SK-N-SH treated with all-trans-retinoic acid at 6 μM for 48 hours (cell line): Measurements from ENCODE around the gene SCO2.

Experiments
- ATAC-seq: fragments of 200-7000 bp; cut with Tn5 transposase; 3 replicates; pipeline ENCODE4 v1.9.1; 2020; ENCODE audit warnings: mild to moderate bottlenecking, moderate library complexity
- ARNTL ChIP-seq: fragments of 450-650 bp; formaldehyde crosslinking; IDR thresholded peaks from 2 replicates; pipeline ENCODE4 v1.5.0; 2020; ENCODE audit warnings: low read depth, mild to moderate bottlenecking, moderate library complexity, borderline replicate concordance
- BACH2 ChIP-seq: fragments of 250-450 bp; sonication (Bioruptor Pico); IDR thresholded peaks from 2 replicates; pipeline ENCODE4 v1.9.0; 2021; ENCODE audit warnings: mild to moderate bottlenecking, borderline replicate concordance
- CSDC2 ChIP-seq: fragments of 250-450 bp; sonication (Bioruptor Pico); IDR thresholded peaks from 2 replicates; pipeline ENCODE4 v1.5.0; 2020; ENCODE audit warnings: mild to moderate bottlenecking, moderate library complexity
- ESRRG ChIP-seq: fragments of 250-450 bp; sonication (Bioruptor Pico); IDR thresholded peaks from 2 replicates; pipeline ENCODE4 v1.6.1; 2021; ENCODE audit warnings: mild to moderate bottlenecking
- GLIS3 ChIP-seq: fragments of 250-450 bp; sonication (Bioruptor Pico); IDR thresholded peaks from 2 replicates; pipeline ENCODE4 v1.5.0; 2020; ENCODE audit warnings: mild to moderate bottlenecking, moderate library complexity
- ISL1 ChIP-seq: fragments of 250-450 bp; sonication (Bioruptor Pico); IDR thresholded peaks from 2 replicates; pipeline ENCODE4 v2.1.2; 2022; ENCODE audit warnings: mild to moderate bottlenecking, moderate library complexity
- OSR1 ChIP-seq: fragments of 250-450 bp; sonication (Bioruptor Pico); IDR thresholded peaks from 2 replicates; pipeline ENCODE4 v1.8.0; 2022; ENCODE audit warnings: moderate library complexity, mild to moderate bottlenecking, inconsistent platforms
- PPARA ChIP-seq: fragments of 250-450 bp; sonication (Bioruptor Pico); IDR thresholded peaks from 2 replicates; pipeline ENCODE4 v1.5.0; 2020; ENCODE audit warnings: mild to moderate bottlenecking, borderline replicate concordance
- RARB ChIP-seq: fragments of 250-450 bp; sonication (Bioruptor Pico); IDR thresholded peaks from 2 replicates; pipeline ENCODE4 v1.8.0; 2021; ENCODE audit warnings: mild to moderate bottlenecking, moderate library complexity
- SNAI2 ChIP-seq: fragments of 250-450 bp; sonication (Bioruptor Pico); IDR thresholded peaks from 2 replicates; pipeline ENCODE4 v1.5.0; 2020; ENCODE audit warnings: mild to moderate bottlenecking, moderate library complexity
- TCF4 ChIP-seq: fragments of 250-450 bp; sonication (Bioruptor Pico); IDR thresholded peaks from 2 replicates; pipeline ENCODE4 v1.8.0; 2021; ENCODE audit warnings: mild to moderate bottlenecking, moderate library complexity, borderline replicate concordance
- TOX ChIP-seq: fragments of 250-450 bp; sonication (Bioruptor Pico); IDR thresholded peaks from 2 replicates; pipeline ENCODE4 v1.8.0; 2021; ENCODE audit warnings: mild to moderate bottlenecking, moderate library complexity, borderline replicate concordance
- ZC3H10 ChIP-seq: fragments of 250-450 bp; sonication (Bioruptor Pico); IDR thresholded peaks from 2 replicates; pipeline ENCODE4 v1.5.1; 2021; ENCODE audit warnings: mild to moderate bottlenecking, moderate library complexity
- ZFP3 ChIP-seq: fragments of 250-450 bp; sonication (Bioruptor Pico); IDR thresholded peaks from 2 replicates; pipeline ENCODE4 v1.5.0; 2020; ENCODE audit warnings: mild to moderate bottlenecking, moderate library complexity
- ZFP30 ChIP-seq: fragments of 450-650 bp; formaldehyde crosslinking; IDR thresholded peaks from 2 replicates; pipeline ENCODE4 v1.5.0; 2022; ENCODE audit warnings: mild to moderate bottlenecking, moderate library complexity
- ZNF70 ChIP-seq: fragments of 450-650 bp; formaldehyde crosslinking; IDR thresholded peaks from 2 replicates; pipeline ENCODE4 v1.5.0; 2020; ENCODE audit warnings: mild to moderate bottlenecking, moderate library complexity
- ZNF8 ChIP-seq: fragments of 450-650 bp; formaldehyde crosslinking; IDR thresholded peaks from 2 replicates; pipeline ENCODE4 v1.5.0; 2020; ENCODE audit warnings: mild to moderate bottlenecking, moderate library complexity
- TF ChIP-seq, protein P1 (sequence below): fragments of 250-450 bp; sonication (Bioruptor Pico); IDR thresholded peaks from 2 replicates; pipeline ENCODE4 v1.5.1; 2021; ENCODE audit warnings: mild to moderate bottlenecking, moderate library complexity
- TF ChIP-seq, protein P2 (sequence below): fragments of 250-450 bp; sonication (Bioruptor Pico); IDR thresholded peaks from 2 replicates; pipeline ENCODE4 v1.8.0; 2021; ENCODE audit warnings: low read depth, mild to moderate bottlenecking, moderate library complexity, borderline replicate concordance
- TF ChIP-seq, protein P3 (sequence below): fragments of 250-450 bp; sonication (Bioruptor Pico); IDR thresholded peaks from 2 replicates; pipeline ENCODE4 v1.5.0; 2020; ENCODE audit warnings: mild to moderate bottlenecking, moderate library complexity
- TF ChIP-seq, protein P4 (sequence below): fragments of 250-450 bp; sonication (Bioruptor Pico); IDR thresholded peaks from 2 replicates; pipeline ENCODE4 v1.5.1; 2020; ENCODE audit warnings: low read depth, mild to moderate bottlenecking, moderate library complexity
- TF ChIP-seq, protein P5 (sequence below): fragments of 250-450 bp; sonication (Bioruptor Pico); IDR thresholded peaks from 2 replicates; pipeline ENCODE4 v1.8.0; 2020; ENCODE audit warnings: mild to moderate bottlenecking, moderate library complexity, borderline replicate concordance

The SCO2 gene

DNA sequence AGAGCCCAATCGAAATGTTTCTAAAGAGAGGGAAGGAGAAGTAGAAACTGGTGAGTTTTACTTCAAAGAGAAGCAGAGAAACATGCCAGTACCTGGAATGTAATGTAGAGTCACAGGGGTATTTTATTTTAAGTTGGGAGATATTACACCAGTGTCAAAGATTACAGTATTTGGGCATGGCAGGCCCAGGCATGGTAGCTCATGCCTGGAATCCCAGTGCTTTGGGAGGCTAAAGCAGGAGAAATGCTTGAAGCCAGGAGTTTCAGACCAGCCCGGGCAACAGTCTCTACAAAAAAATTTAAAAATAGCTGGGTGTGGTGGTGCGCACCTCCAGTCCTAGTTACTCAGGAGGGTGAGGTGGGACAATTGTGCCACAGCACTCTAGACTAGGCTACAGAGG lies 34.6 kb upstream of the SCO2 start:
- TF ChIP-seq ESRRG (CRISPR knock-in tag) (no peak), SNAI2 (CRISPR knock-in tag) (no peak), ZFP30 (CRISPR knock-in tag) (no peak), ZNF70 (no peak), CSDC2 (CRISPR knock-in tag) (no peak), GLIS3 (no peak), TOX (CRISPR knock-in tag) (no peak), ZNF8 (no peak), PPARA (CRISPR knock-in tag) (no peak), TCF4 (CRISPR knock-in tag) (no peak), ARNTL (CRISPR knock-in tag) (no peak), ZC3H10 (CRISPR knock-in tag) (no peak), OSR1 (no peak), BACH2 (CRISPR knock-in tag) (no peak), ZFP3 (no peak)
- TF ChIP-seq, protein P1, sequence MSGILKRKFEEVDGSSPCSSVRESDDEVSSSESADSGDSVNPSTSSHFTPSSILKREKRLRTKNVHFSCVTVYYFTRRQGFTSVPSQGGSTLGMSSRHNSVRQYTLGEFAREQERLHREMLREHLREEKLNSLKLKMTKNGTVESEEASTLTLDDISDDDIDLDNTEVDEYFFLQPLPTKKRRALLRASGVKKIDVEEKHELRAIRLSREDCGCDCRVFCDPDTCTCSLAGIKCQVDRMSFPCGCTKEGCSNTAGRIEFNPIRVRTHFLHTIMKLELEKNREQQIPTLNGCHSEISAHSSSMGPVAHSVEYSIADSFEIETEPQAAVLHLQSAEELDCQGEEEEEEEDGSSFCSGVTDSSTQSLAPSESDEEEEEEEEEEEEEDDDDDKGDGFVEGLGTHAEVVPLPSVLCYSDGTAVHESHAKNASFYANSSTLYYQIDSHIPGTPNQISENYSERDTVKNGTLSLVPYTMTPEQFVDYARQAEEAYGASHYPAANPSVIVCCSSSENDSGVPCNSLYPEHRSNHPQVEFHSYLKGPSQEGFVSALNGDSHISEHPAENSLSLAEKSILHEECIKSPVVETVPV (CRISPR knock-in tag): no peak
- TF ChIP-seq, protein P2, sequence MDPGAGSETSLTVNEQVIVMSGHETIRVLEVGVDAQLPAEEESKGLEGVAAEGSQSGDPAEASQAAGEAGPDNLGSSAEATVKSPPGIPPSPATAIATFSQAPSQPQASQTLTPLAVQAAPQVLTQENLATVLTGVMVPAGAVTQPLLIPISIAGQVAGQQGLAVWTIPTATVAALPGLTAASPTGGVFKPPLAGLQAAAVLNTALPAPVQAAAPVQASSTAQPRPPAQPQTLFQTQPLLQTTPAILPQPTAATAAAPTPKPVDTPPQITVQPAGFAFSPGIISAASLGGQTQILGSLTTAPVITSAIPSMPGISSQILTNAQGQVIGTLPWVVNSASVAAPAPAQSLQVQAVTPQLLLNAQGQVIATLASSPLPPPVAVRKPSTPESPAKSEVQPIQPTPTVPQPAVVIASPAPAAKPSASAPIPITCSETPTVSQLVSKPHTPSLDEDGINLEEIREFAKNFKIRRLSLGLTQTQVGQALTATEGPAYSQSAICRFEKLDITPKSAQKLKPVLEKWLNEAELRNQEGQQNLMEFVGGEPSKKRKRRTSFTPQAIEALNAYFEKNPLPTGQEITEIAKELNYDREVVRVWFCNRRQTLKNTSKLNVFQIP (CRISPR knock-in tag): no peak
- TF ChIP-seq, protein P3, sequence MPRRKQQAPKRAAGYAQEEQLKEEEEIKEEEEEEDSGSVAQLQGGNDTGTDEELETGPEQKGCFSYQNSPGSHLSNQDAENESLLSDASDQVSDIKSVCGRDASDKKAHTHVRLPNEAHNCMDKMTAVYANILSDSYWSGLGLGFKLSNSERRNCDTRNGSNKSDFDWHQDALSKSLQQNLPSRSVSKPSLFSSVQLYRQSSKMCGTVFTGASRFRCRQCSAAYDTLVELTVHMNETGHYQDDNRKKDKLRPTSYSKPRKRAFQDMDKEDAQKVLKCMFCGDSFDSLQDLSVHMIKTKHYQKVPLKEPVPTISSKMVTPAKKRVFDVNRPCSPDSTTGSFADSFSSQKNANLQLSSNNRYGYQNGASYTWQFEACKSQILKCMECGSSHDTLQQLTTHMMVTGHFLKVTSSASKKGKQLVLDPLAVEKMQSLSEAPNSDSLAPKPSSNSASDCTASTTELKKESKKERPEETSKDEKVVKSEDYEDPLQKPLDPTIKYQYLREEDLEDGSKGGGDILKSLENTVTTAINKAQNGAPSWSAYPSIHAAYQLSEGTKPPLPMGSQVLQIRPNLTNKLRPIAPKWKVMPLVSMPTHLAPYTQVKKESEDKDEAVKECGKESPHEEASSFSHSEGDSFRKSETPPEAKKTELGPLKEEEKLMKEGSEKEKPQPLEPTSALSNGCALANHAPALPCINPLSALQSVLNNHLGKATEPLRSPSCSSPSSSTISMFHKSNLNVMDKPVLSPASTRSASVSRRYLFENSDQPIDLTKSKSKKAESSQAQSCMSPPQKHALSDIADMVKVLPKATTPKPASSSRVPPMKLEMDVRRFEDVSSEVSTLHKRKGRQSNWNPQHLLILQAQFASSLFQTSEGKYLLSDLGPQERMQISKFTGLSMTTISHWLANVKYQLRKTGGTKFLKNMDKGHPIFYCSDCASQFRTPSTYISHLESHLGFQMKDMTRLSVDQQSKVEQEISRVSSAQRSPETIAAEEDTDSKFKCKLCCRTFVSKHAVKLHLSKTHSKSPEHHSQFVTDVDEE (CRISPR knock-in tag): no peak
- TF ChIP-seq, protein P4, sequence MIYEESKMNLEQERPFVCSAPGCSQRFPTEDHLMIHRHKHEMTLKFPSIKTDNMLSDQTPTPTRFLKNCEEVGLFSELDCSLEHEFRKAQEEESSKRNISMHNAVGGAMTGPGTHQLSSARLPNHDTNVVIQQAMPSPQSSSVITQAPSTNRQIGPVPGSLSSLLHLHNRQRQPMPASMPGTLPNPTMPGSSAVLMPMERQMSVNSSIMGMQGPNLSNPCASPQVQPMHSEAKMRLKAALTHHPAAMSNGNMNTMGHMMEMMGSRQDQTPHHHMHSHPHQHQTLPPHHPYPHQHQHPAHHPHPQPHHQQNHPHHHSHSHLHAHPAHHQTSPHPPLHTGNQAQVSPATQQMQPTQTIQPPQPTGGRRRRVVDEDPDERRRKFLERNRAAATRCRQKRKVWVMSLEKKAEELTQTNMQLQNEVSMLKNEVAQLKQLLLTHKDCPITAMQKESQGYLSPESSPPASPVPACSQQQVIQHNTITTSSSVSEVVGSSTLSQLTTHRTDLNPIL (CRISPR knock-in tag): no peak
- no peak for ATAC-seq

DNA sequence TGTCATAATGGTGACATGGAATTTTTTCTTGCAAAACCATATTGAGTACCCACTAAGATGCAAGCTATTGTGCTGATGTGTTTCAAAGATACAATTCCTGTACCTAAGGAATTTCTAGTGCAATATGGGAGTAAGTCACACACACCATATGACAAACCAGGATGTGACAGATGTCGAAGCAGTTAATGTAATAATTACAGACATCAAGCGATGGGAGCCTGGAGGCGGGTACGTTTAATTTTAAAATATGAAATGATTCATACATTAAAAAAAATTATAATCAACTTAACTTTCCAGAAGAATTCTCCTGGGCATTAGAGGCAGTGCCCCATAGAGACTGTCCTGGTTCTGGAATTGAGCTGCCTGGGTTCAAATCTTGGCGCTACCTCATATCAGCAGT lies 31.3 kb upstream of the SCO2 start:
- no peak for TF ChIP-seq BACH2 (CRISPR knock-in tag)
- TF ChIP-seq SNAI2 (CRISPR knock-in tag): no peak
- no peak for TF ChIP-seq ZNF70
- TF ChIP-seq, protein P1 (CRISPR knock-in tag): no peak
- TF ChIP-seq, protein P5, sequence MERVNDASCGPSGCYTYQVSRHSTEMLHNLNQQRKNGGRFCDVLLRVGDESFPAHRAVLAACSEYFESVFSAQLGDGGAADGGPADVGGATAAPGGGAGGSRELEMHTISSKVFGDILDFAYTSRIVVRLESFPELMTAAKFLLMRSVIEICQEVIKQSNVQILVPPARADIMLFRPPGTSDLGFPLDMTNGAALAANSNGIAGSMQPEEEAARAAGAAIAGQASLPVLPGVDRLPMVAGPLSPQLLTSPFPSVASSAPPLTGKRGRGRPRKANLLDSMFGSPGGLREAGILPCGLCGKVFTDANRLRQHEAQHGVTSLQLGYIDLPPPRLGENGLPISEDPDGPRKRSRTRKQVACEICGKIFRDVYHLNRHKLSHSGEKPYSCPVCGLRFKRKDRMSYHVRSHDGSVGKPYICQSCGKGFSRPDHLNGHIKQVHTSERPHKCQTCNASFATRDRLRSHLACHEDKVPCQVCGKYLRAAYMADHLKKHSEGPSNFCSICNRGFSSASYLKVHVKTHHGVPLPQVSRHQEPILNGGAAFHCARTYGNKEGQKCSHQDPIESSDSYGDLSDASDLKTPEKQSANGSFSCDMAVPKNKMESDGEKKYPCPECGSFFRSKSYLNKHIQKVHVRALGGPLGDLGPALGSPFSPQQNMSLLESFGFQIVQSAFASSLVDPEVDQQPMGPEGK (CRISPR knock-in tag): no peak
- TF ChIP-seq ZNF8: no peak
- TF ChIP-seq, protein P2 (CRISPR knock-in tag): no peak
- TF ChIP-seq ARNTL (CRISPR knock-in tag): no peak
- TF ChIP-seq OSR1: no peak
- TF ChIP-seq CSDC2 (CRISPR knock-in tag): no peak
- TF ChIP-seq ZC3H10 (CRISPR knock-in tag): no peak
- no peak for TF ChIP-seq TCF4 (CRISPR knock-in tag)
- TF ChIP-seq ISL1 (CRISPR knock-in tag): no peak
- no peak for TF ChIP-seq PPARA (CRISPR knock-in tag)
- no peak for TF ChIP-seq RARB
- ATAC-seq: no peak
